Measurements from ENCODE around the gene FHOD3.

Gene FHOD3

DNA sequence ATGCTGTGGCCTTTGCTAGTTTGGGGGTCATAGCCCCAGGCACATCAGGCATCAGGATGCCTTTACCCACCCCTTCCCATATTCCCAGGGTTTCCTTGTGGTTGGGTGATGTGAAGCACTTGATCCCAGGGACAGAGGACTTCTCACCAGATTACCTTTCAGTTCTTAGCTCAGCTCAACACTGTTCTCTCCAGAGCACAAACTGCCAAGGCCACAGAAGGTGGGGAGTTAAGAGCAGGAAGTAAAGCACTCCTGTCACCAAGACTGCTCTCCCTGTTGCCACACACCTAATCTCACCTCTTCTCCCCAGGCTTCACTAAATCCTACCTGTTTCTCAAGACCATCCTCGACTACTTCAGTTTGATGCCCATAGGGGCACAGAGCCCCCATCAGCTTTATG lies 25.9 kb downstream of the FHOD3 start:
- DNase-seq, result no peak

GRCh38 chr18:36325846-36326245 lies 28.3 kb downstream of the FHOD3 start:
- DNase-seq, result no peak

DNA sequence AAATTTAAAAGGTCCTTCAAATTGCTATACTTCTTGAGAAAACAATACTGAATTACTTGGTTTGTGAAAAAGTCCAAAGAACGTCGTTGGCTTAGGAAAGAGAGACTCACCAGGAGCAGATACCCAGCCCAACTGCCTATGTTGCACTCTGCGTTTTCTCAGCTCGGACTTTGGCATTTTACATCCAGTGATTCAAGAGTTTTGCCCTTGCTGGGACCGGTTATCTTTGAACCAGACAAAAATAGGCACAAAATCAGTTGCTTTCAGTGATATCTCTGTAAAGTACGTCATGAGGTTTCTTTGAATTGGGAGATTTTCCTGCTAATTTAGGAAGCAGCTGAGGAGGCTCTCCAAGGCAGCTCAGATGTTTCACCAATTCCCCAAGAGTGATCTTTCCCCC lies 29.3 kb downstream of the FHOD3 start:
- no peak for DNase-seq

DNA sequence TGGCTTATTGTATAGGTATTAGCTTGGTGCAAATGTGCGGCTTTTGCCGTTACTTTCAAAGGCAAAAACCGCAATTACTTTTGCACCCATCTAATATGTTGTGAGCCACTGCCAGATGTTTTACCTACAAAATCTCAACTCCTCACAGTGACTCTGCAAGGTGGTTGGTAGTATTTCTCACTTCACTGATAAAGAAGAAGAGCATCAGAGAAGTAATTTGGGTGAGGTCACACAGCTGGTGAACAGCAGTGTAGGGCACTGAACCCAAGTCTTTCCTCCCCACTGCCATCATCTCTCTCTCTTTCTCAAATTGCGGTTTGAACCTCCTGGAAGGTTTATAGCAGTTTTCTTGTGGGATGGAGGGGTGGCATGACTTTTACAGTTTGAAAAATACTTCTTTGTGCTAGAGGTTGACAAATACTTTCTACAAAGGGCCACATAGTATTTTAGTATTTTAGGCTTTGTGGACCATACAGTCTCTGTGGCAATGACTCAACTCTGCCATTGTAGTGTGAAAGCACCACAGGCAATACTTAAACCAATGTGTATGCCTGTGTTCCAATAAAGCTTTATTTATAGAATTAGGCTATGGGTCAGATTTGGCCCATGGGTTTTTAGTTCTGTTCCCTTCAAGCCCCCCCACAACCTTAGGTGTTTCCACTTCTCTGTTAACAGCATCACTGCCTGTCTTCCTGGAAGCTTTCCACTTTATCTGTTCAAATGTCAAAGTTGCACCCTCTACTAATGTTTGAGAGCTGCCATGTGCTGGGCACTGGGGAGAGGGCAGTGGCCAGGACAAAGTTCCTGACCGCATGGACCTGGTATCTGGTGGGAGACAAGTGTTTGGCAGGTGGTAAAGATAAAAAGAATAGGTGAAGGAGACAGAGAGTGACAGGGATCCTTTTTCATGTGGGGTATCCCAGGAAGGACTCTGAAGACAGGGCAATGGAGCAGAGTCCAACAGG lies 30.1 kb downstream of the FHOD3 start:
- DNase-seq, result no peak

DNA sequence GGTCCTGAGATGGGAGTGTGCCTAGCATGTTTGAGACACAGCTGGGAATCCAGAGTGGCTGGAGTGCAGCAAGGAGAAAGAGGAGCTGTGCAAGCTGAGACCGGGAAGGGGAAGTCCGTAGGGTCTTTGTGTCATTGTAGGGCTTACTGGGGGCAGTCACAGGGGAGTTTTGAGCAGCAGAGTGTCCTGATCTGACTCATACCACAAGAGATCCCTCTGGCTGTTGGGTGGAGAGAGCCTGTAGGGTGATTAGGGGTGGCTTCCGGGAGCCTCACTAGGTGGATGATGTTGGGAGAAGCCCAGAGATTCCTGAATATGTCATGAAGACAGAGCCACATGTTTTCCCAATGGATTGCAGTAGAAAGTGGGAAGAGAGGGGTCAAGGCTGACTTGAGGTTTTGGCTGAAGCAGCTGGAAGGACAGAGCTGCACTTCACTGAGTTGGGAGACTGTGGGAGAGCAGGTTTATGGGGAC lies 30.9 kb downstream of the FHOD3 start:
- DNase-seq, result no peak

- DNase-seq, result no peak
Measured at GRCh38 chr18:36328916-36329315, 31.4 kb downstream of the FHOD3 start.

DNA sequence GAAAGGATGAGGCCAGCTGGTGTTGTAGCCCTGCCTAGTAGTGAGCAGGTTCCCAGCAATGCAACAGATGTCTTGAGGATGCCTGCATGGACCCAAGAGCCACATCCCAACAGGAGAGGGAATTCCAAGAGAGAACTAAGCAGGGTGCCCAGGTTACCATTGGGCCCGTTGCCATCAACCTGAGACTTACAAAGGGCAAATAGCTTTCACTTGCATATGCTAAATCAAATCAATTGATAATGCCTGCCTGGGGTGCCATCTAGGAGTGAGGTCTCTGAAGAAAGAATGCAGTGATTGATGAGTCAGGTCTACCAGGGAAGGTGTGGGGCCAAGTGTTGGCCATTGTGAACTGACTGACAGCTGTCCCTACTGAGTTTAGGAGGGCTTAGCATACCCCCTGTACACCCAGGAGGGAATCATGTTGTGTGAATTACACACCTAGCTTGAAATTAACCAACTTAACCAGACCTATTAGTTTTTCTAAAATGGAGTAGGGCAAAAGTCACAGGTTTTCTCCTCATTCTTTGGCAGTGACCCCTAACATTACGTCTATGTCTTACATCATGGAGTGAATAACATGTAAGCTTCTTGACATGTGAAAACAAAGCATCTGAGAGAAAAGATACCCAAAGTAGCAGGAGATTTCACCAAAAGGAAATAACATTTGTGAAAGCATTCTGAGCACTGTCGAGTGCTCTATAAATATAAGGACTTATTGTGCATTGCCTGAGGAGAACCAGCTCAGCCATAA lies 32.3 kb downstream of the FHOD3 start:
- DNase-seq, result no peak

GRCh38 chr18:36330435-36331052 lies 33.0 kb downstream of the FHOD3 start:
- no peak for DNase-seq

- DNase-seq, result no peak
Measured at GRCh38 chr18:36331521-36331971, 34.0 kb downstream of the FHOD3 start.

DNA sequence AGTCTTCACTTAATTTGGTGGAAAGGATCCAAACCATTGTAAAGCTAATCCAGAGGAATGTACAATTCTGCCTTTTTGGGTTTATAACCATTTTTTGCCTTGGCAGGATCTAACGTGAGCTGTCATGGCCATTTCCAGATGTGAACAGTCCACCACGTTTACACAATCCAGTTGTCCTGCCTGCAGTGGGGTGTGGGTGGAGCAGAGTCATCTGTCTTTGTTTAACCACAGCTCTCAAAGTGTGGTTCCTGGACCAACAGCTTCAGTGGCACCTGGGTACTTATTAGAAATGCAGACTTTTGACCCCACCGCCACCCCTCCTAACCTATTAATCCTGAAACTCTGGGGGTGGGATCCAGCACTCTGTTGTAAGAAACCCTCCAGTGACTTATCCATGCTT lies 35.9 kb downstream of the FHOD3 start:
- DNase-seq, result no peak

DNA sequence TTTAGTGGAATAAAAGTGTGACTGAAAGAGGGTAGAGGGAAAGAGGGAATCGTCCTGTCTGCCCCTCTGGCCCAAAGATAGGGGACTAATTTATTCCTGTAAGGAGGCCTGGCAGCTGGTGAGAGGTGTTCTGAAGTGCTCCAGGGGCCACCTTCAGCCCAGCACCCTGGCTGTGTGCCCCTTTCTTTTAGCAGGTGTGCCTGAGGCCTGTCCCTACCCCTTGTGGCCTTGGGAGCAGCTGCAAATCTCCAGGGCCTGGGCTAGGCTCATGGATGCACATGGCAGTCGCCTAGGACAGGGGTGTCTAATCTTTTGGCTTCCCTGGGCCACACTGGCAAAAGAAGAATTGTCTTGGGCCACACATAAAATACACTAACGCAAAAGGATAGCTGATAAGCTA lies 37.3 kb downstream of the FHOD3 start:
- no peak for DNase-seq

DNA sequence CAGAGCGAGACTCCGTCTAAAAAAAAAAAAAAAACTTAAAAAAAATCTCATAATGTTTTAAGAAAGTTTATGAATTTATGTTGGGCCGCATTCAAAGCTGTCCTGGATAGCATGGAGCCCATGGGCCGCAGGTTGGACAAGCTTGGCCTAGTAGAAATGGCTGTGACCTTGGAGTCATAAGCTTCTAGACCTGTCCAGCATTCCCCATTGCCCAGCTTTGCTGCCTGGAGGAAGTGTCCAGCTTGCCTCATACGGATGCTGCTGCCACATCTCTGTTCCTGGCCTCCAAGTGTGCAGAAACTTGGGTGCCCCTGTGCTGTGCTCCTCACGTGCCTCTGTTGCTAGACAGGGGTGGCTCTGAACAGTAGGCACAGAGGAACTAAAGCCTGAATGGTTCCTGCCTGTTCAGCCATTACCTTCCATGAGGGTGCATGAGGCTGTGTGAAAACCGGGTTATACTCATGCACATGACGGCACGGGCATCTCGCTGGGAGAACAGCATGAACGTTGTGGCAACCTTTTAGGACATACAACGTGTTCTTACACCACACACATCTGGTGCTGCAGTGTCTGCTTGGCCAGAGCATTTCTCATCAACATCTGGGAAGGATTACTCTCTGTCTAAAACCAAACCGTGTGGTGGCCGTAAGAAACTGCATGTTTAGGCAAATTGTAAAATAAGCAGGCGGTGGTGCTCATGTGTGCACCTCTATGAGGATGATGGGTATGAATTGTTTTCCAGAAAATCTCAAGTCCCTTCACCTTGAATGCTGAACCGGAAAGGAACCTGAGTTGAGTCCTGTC lies 38.2 kb downstream of the FHOD3 start:
- no peak for DNase-seq

DNA sequence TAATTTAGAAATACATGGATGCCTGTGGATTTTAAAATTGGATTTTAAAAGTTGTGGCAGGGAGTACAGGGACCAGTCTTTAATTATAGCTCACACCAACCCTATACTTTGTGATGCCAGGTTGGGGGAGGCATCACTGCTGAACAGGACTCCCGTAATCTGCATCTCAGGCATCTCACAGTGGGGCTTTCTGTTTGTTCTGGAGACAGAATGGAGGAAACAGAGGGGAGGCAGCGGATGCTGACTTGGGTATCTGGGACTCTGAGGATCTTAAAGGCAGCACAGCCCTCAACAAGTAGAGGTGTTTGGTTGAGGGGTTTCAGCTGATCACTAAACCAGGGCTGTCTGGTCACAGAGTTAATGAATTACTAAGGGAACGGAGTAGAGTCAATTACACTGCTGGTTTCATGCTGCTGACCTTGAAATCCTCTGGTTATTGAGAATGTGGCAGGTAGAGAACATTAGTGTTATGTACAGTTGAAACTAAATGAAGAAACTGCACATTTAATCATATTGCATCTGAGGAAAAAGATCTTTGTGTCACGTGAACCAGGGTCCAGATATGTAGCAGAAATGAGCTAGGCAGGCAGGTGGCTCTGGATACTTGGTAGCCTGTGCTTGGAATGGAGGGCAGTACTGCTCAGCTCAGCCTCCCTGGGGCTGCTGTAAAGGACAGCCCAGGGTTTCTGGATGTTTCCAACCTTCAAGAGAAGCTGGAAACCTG lies 40.3 kb downstream of the FHOD3 start:
- no peak for DNase-seq

- no peak for DNase-seq
Measured at GRCh38 chr18:36338403-36338933, 41.0 kb downstream of the FHOD3 start.

GRCh38 chr18:36340246-36340645 lies 42.7 kb downstream of the FHOD3 start:
- DNase-seq, result no peak

- DNase-seq, result no peak
Measured at GRCh38 chr18:36341944-36342343, 44.4 kb downstream of the FHOD3 start.

- DNase-seq, result no peak
Measured at GRCh38 chr18:36348331-36348730, 50.8 kb downstream of the FHOD3 start.

GRCh38 chr18:36348971-36349417 lies 51.5 kb downstream of the FHOD3 start:
- no peak for DNase-seq

DNA sequence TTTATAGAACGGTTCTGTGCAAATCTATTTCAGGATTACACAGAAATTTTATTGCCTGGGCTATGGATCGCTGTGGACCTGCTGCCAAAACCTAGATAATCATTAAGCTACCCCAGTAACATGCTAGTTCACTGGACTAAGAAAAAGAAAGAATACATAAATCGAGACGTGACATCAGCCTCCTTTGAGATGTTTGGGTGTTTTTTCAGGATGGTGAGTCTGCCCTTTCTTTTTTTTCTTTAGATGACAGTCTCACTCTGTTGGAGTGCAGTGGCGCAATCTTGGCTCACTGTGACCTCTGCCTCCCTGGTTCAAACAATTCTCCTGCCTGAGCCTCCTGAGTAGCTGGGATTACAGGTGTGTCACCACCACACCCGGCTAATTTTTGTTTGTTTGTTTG lies 52.0 kb downstream of the FHOD3 start:
- DNase-seq, result no peak

- no peak for DNase-seq
Measured at GRCh38 chr18:36350251-36350651, 52.7 kb downstream of the FHOD3 start.

DNA sequence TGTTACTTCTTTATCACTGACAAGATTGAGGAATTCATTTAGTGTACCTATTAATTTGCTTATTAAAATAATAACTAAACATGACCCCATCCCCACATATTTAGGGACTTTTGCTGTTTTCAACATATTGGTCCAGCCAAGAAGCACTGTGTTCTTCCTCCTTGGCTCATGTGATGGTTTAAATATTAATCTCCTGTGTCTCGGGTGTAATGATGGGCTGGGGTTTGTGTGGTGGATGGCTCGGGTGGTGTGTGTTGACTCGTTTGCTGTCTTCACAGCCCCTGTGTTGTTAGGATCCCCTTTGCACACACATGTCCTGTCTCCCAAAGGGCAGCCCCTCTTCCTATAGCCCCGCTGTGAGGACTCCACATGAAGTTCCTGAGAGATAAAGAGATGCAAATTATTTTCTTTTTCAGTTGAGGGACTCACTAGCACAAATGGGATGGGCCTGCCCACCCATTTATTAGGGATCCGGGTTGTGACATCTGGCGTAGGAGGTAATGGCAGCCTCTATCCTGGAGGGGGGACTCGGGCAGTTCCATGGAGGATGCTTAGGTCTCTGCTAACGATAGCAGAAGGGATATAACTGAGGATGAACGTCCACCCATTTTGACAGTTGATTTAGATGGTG lies 53.4 kb downstream of the FHOD3 start:
- no peak for DNase-seq
